Measurements from ENCODE around the gene PROSER3.
A peak's percentile ranks its signal among the peaks of the same experiment; 100 is the strongest.

The PROSER3 gene

GRCh38 chr19:35757749-35758608 lies at the start of gene PROSER3:
PROSER3 (plus strand) TSS chr19:35758176; CDS start chr19:35758216, 40 bp downstream.
- peak; percentile 98 for DNase-seq (ENCODE audit: low read depth)

GRCh38 chr19:35708391-35708790 lies 49.6 kb upstream of the PROSER3 start:
- DNase-seq (ENCODE audit: low read depth), result no peak

GRCh38 chr19:35710784-35711723 lies 46.9 kb upstream of the PROSER3 start:
- DNase-seq (ENCODE audit: low read depth), result peak; percentile 60

- peak; percentile 49 for DNase-seq (ENCODE audit: low read depth)
Observed at GRCh38 chr19:35712567-35713505, 45.1 kb upstream of the PROSER3 start.

- no peak for DNase-seq (ENCODE audit: low read depth)
Observed at GRCh38 chr19:35713506-35713850, 44.5 kb upstream of the PROSER3 start.

GRCh38 chr19:35713904-35714495 lies 44.0 kb upstream of the PROSER3 start:
- no peak for DNase-seq (ENCODE audit: low read depth)

GRCh38 chr19:35714601-35715354 lies 43.2 kb upstream of the PROSER3 start:
- DNase-seq (ENCODE audit: low read depth), result no peak

- DNase-seq (ENCODE audit: low read depth), result no peak
Observed at GRCh38 chr19:35715355-35715809, 42.6 kb upstream of the PROSER3 start.

GRCh38 chr19:35715981-35716800 lies 41.8 kb upstream of the PROSER3 start:
- peak; percentile 18 for DNase-seq (ENCODE audit: low read depth)

GRCh38 chr19:35716801-35717664 lies 40.9 kb upstream of the PROSER3 start:
- DNase-seq (ENCODE audit: low read depth), result peak; percentile 97

GRCh38 chr19:35717665-35718344 lies 40.2 kb upstream of the PROSER3 start, which contains the start of gene KMT2B:
KMT2B (plus strand) TSS chr19:35718003; CDS start chr19:35718019, 16 bp downstream.
- no peak for DNase-seq (ENCODE audit: low read depth)

- DNase-seq (ENCODE audit: low read depth), result peak; percentile 58
Observed at GRCh38 chr19:35718345-35719041, 39.5 kb upstream of the PROSER3 start.

GRCh38 chr19:35719402-35720162 lies 38.4 kb upstream of the PROSER3 start:
- DNase-seq (ENCODE audit: low read depth), result no peak

GRCh38 chr19:35720163-35720524 lies 37.8 kb upstream of the PROSER3 start:
- DNase-seq (ENCODE audit: low read depth), result no peak

GRCh38 chr19:35720648-35721047 lies 37.3 kb upstream of the PROSER3 start:
- DNase-seq (ENCODE audit: low read depth), result no peak

GRCh38 chr19:35721374-35721773 lies 36.6 kb upstream of the PROSER3 start:
- DNase-seq (ENCODE audit: low read depth), result no peak

- DNase-seq (ENCODE audit: low read depth), result no peak
Observed at GRCh38 chr19:35722461-35722860, 35.5 kb upstream of the PROSER3 start.

All from stimulated activated CD4-positive, alpha-beta T cell treated with anti-CD3 and anti-CD28 coated beads, Interleukin-2, amount 100 ng/mL, for 4 hours (primary cell).